H1 (cell line): Measurements from ENCODE around the gene IGSF11. TPM values are rescaled to one million over a fixed set of nuclear protein-coding genes. Genes with fewer than 3 reads are reported as not detected.

ENCODE experiments used
- CTCF ChIA-PET: fragments of 300-600 bp; sonication (Branson Sonifier 250); formaldehyde crosslinking; loops from one replicate; lab custom pipeline; 2021; ENCODE audit not compliant: partially characterized antibody; lab: Charles Lee
- POLR2A ChIA-PET: fragments of 300-600 bp; sonication (Branson Sonifier 250); formaldehyde crosslinking; loops from one replicate; lab custom pipeline; 2021; ENCODE audit warnings: inconsistent platforms; ENCODE audit not compliant: partially characterized antibody; lab: Charles Lee
- DNase-seq, 2 experiments: peaks; one replicate each; pipeline versions ENCODE4 v3.0.0 to v3.0.0-alpha.2; 2010 to 2022; ENCODE audit warnings: low spot score in 2 of 2, low read depth in 1 of 2, mixed read lengths in 1 of 2
- FAIRE-seq: peaks from 2 replicates; lab custom pipeline; 2011; peaks lifted over from hg19 to GRCh38; lab: Jason Lieb, UNC
- H2AFZ ChIP-seq: 2 replicates; pipeline ENCODE4 v1.8.1; 2012; ENCODE audit warnings: low read length, inconsistent platforms
- H2AK5ac ChIP-seq: 2 replicates; pipeline ENCODE4 v1.6.1; 2013; ENCODE audit warnings: low read depth, low read length
- H2BK120ac ChIP-seq: replicated peaks from 2 replicates; pipeline ENCODE3; 2013; ENCODE audit warnings: low read depth, low read length, inconsistent platforms
- H2BK12ac ChIP-seq: 2 replicates; pipeline ENCODE4 v1.6.1; 2013; ENCODE audit warnings: low read depth, low read length
- H2BK15ac ChIP-seq: 2 replicates; pipeline ENCODE4 v1.6.1; 2013; ENCODE audit warnings: low read length
- H2BK20ac ChIP-seq: 2 replicates; pipeline ENCODE4 v1.6.1; 2013; ENCODE audit warnings: low read length
- H2BK5ac ChIP-seq: 2 replicates; pipeline ENCODE4 v1.6.1; 2013; ENCODE audit warnings: low read depth, low read length
- H3K14ac ChIP-seq: 2 replicates; pipeline ENCODE4 v1.6.1; 2013; ENCODE audit warnings: inconsistent platforms; ENCODE audit not compliant: insufficient read length
- H3K18ac ChIP-seq: 2 replicates; pipeline ENCODE4 v1.6.1; 2013; ENCODE audit warnings: low read length; ENCODE audit errors: extremely low read depth
- H3K23ac ChIP-seq: 2 replicates; pipeline ENCODE4 v1.6.1; 2013; ENCODE audit warnings: inconsistent platforms; ENCODE audit not compliant: insufficient read length
- H3K23me2 ChIP-seq: 2 replicates; pipeline ENCODE4 v1.6.1; 2013; ENCODE audit warnings: low read depth, low read length
- H3K27ac ChIP-seq: 2 replicates; pipeline ENCODE4 v1.6.1; 2011; ENCODE audit warnings: low read depth, low read length, inconsistent platforms
- H3K27me3 ChIP-seq, 4 experiments: replicated peaks in 1 of 4; 1 replicate in 1 of 4; 2 replicates in 3 of 4; pipeline versions ENCODE4 v1.6.1 to v1.8.1; 2011 to 2013; ENCODE audit warnings: low read length in 3 of 4, mild to moderate bottlenecking in 3 of 4, inconsistent platforms in 2 of 4, mixed read lengths in 2 of 4, moderate library complexity in 1 of 4; ENCODE audit not compliant: control insufficient read depth in 3 of 4, insufficient read depth in 3 of 4; ENCODE audit errors: extremely low read depth in 1 of 4
- H3K36me3 ChIP-seq, 4 experiments: 2 replicates each; pipeline versions ENCODE4 v1.6.1 to v1.8.1; 2011 to 2013; ENCODE audit warnings: mild to moderate bottlenecking in 4 of 4, low read length in 3 of 4, moderate library complexity in 2 of 4, control low read depth in 1 of 4, inconsistent platforms in 1 of 4; ENCODE audit not compliant: insufficient read depth in 4 of 4, control insufficient read depth in 2 of 4
- H3K4ac ChIP-seq: replicated peaks from 2 replicates; pipeline ENCODE3; 2013; ENCODE audit warnings: low read length, low read depth, mixed read lengths, inconsistent platforms; ENCODE audit not compliant: insufficient read length
- H3K4me1 ChIP-seq, 4 experiments: replicated peaks in 1 of 4; 1 replicate in 1 of 4; 2 replicates in 3 of 4; pipeline versions ENCODE4 v1.6.1 to v1.8.1; 2011 to 2013; ENCODE audit warnings: low read length in 3 of 4, inconsistent platforms in 2 of 4, mixed read lengths in 1 of 4; ENCODE audit not compliant: insufficient read depth in 4 of 4, control insufficient read depth in 3 of 4
- H3K4me2 ChIP-seq, 2 experiments: 2 replicates each; pipeline versions ENCODE4 v1.6.1 to v1.8.1; 2011 to 2013; ENCODE audit warnings: low read depth in 2 of 2, low read length in 2 of 2, control low read depth in 1 of 2, inconsistent platforms in 1 of 2, mild to moderate bottlenecking in 1 of 2; ENCODE audit not compliant: insufficient read depth in 1 of 2
- H3K4me3 ChIP-seq, 4 experiments: fragments of 200-600, 300-600 bp in 1 of 4; sonication (generic), shearing (Covaris generic), sonication (Bioruptor Twin) in 1 of 4; 2 replicates each; pipeline versions ENCODE4 v1.5.1 to v1.8.1; 2011 to 2016; ENCODE audit warnings: low read length in 4 of 4, low read depth in 3 of 4, control low read depth in 2 of 4, inconsistent platforms in 2 of 4, mild to moderate bottlenecking in 2 of 4, mixed read lengths in 1 of 4, moderate library complexity in 1 of 4; ENCODE audit not compliant: insufficient read depth in 2 of 4; ENCODE audit errors: extremely low read depth in 1 of 4
- H3K56ac ChIP-seq: replicated peaks from 2 replicates; pipeline ENCODE3; 2013; ENCODE audit warnings: low read depth, mild to moderate bottlenecking, mixed read lengths, low read length, inconsistent platforms; ENCODE audit not compliant: insufficient read length
- H3K79me1 ChIP-seq: 2 replicates; pipeline ENCODE4 v1.6.1; 2013; ENCODE audit warnings: low read depth, low read length, control low read depth
- H3K79me2 ChIP-seq, 2 experiments: 2 replicates each; pipeline versions ENCODE4 v1.6.1 to v1.8.1; 2012 to 2013; ENCODE audit warnings: low read length in 2 of 2, mild to moderate bottlenecking in 2 of 2, inconsistent platforms in 1 of 2; ENCODE audit not compliant: insufficient read depth in 2 of 2, control insufficient read depth in 1 of 2
- H3K9ac ChIP-seq, 4 experiments: replicated peaks in 1 of 4; 1 replicate in 1 of 4; 2 replicates in 3 of 4; pipeline versions ENCODE4 v1.6.1 to v1.8.1; 2011 to 2013; ENCODE audit warnings: low read depth in 3 of 4, low read length in 3 of 4, control low read depth in 2 of 4, mild to moderate bottlenecking in 2 of 4, moderate library complexity in 2 of 4, inconsistent platforms in 1 of 4; ENCODE audit errors: extremely low read depth in 1 of 4
- H3K9me3 ChIP-seq, 2 experiments: 2 replicates each; pipeline versions ENCODE4 v1.6.1 to v1.8.1; 2012 to 2013; ENCODE audit warnings: mild to moderate bottlenecking in 2 of 2, moderate library complexity in 2 of 2, control low read depth in 1 of 2, inconsistent platforms in 1 of 2, low read depth in 1 of 2, low read length in 1 of 2, mixed read lengths in 1 of 2; ENCODE audit not compliant: insufficient read depth in 2 of 2
- H4K20me1 ChIP-seq, 2 experiments: replicated peaks in 1 of 2; 2 replicates each; pipeline versions ENCODE3 to v1.8.1; 2011 to 2013; ENCODE audit warnings: inconsistent platforms in 2 of 2, low read length in 2 of 2, mild to moderate bottlenecking in 1 of 2; ENCODE audit not compliant: insufficient read depth in 2 of 2, control insufficient read depth in 1 of 2
- H4K5ac ChIP-seq: 2 replicates; pipeline ENCODE4 v1.6.1; 2013; ENCODE audit warnings: low read length, low read depth, mixed read lengths, inconsistent platforms; ENCODE audit not compliant: insufficient read length
- H4K8ac ChIP-seq: 2 replicates; pipeline ENCODE4 v1.8.0; 2013; ENCODE audit warnings: mild to moderate bottlenecking, moderate library complexity, low read length, inconsistent platforms; ENCODE audit not compliant: insufficient read depth; ENCODE audit errors: extremely low read depth
- H4K91ac ChIP-seq: replicated peaks from 2 replicates; pipeline ENCODE3; 2013; ENCODE audit warnings: low read length, mixed read lengths, inconsistent platforms; ENCODE audit not compliant: insufficient read length
- ATF2 ChIP-seq: IDR thresholded peaks from 2 replicates; pipeline ENCODE4 v1.6.1; 2012; ENCODE audit warnings: low read length, inconsistent platforms
- CBX5 ChIP-seq: fragments of 300-800, 300-1000 bp; sonication (generic); IDR thresholded peaks from 2 replicates; pipeline ENCODE4 v1.7.1; 2016; ENCODE audit warnings: antibody characterized with exemption, low read length, low read depth
- CBX8 ChIP-seq: fragments of 300-800, 300-1000 bp; sonication (generic); IDR thresholded peaks from 2 replicates; pipeline ENCODE4 v1.7.1; 2016; ENCODE audit warnings: low read depth, low read length, borderline replicate concordance
- CEBPB ChIP-seq: IDR thresholded peaks from 2 replicates; pipeline ENCODE4 v1.6.1; 2012; ENCODE audit warnings: low read depth, low read length
- GTF2F1 ChIP-seq: IDR thresholded peaks from 2 replicates; pipeline ENCODE4 v1.6.1; 2012; ENCODE audit warnings: low read depth, low read length, improper control_type of control experiment, borderline replicate concordance
- KDM1A ChIP-seq: fragments of 200-600, 300-600 bp; sonication (generic); IDR thresholded peaks from 2 replicates; pipeline ENCODE4 v1.7.1; 2016; ENCODE audit warnings: mild to moderate bottlenecking, low read length, borderline replicate concordance
- NRF1 ChIP-seq: IDR thresholded peaks from 2 replicates; pipeline ENCODE4 v1.6.1; 2011; ENCODE audit warnings: mild to moderate bottlenecking, low read depth, low read length, improper control_type of control experiment
- PHF8 ChIP-seq: fragments of 200-600 bp; sonication (generic); conservative IDR thresholded peaks from 2 replicates; pipeline ENCODE4 v1.7.1; 2012; ENCODE audit warnings: low read depth, mild to moderate bottlenecking, inconsistent platforms, low read length, moderate library complexity
- SAP30 ChIP-seq: fragments of 300-600 bp; sonication (generic); IDR thresholded peaks from 2 replicates; pipeline ENCODE4 v1.7.1; 2012; ENCODE audit warnings: low read length, moderate library complexity, mild to moderate bottlenecking, inconsistent platforms; ENCODE audit not compliant: insufficient read depth, insufficient replicate concordance
- SIN3A ChIP-seq, 2 experiments: IDR thresholded peaks in 1 of 2; conservative IDR thresholded peaks in 1 of 2; 2 replicates each; pipeline ENCODE4 v1.6.1; 2011 to 2012; ENCODE audit warnings: low read length in 2 of 2, improper control_type of control experiment in 1 of 2, low read depth in 1 of 2, mild to moderate bottlenecking in 1 of 2
- SP4 ChIP-seq: IDR thresholded peaks from 2 replicates; pipeline ENCODE4 v1.6.1; 2012; ENCODE audit warnings: low read length, inconsistent platforms
- SUZ12 ChIP-seq: fragments of 200-600 bp; sonication (generic); IDR thresholded peaks from 2 replicates; pipeline ENCODE4 v1.6.1; 2012; ENCODE audit warnings: mild to moderate bottlenecking, inconsistent platforms, low read length, moderate library complexity, mixed read lengths
- TBP ChIP-seq: IDR thresholded peaks from 2 replicates; pipeline ENCODE4 v1.6.1; 2011; ENCODE audit warnings: low read depth, low read length, improper control_type of control experiment
- WGBS, 2 experiments: shearing (Covaris generic) in 1 of 2; methylation state at CpG; one replicate each; pipeline versions ENCODE4 v1.1.6 to v1.1.7; 2013 to 2015; ENCODE audit warnings: low lambda C conversion rate in 2 of 2, mixed read lengths in 2 of 2, inconsistent platforms in 1 of 2, low coverage in 1 of 2, missing lambda C conversion rate in 1 of 2; ENCODE audit not compliant: insufficient replicate concordance in 2 of 2, insufficient coverage in 1 of 2, insufficient read length in 1 of 2; ENCODE audit errors: extremely low coverage in 1 of 2, missing lambda C conversion rate in 1 of 2; 5-methylcytosine and 5-hydroxymethylcytosine counted together
- polyA plus RNA-seq, 7 experiments: library from polyadenylated mRNA; depleted of rRNA in 3 of 7; stranded (reverse) in 5 of 7; unstranded in 2 of 7; fragments of >200 nt in 5 of 7; fragments of 200-250 nt in 2 of 7; gene quantifications; 1 replicate in 5 of 7; 2 replicates in 1 of 7; 4 replicates in 1 of 7; pipeline versions ENCODE4 v1.2.1 to v1.2.3, GENCODE V29; 2011 to 2013; ENCODE audit warnings: missing spikeins in 2 of 7, mixed read lengths in 2 of 7
- total RNA-seq: library from RNA; stranded (reverse); fragmentation: NEBNext Ultra II Directional; extraction: Animal tissue kit (Norgen Biotek cat#: 25700); gene quantifications from 2 replicates; pipeline ENCODE4 v1.2.1, GENCODE V29; 2021

The IGSF11 gene
- total and polyA plus RNA-seq, 2 of the 8 experiments (the other 6 are each of a cell fraction or from before 2014, with no cell fraction given), result 1.1 to 4.1 TPM

- H3K27me3 ChIP-seq, result no peaks in the 10 kb centered on the region
- CTCF ChIA-PET, result interaction anchor here (1.2 kb wide), 1 partner anchor 24 kb away, joined by 4 read pairs; no protein-coding TSS in a partner anchor
- TF ChIP-seq CEBPB, result no peak
- no peak for TF ChIP-seq SAP30
- no peak for TF ChIP-seq SP4
- no peak for TF ChIP-seq SIN3A (conservative IDR thresholded peaks at IDR 0.05 in 1 of 2, IDR thresholded peaks at IDR 0.05 in 1 of 2; ENCODE audit: low read depth in 1 of 2, low read length in 2 of 2)
- no peak for TF ChIP-seq NRF1
- no peak for TF ChIP-seq PHF8
- TF ChIP-seq GTF2F1, result no peak
- TF ChIP-seq CBX5, result no peak
- TF ChIP-seq CBX8, result no peak
- no peak for TF ChIP-seq SUZ12
- no peak for TF ChIP-seq TBP
- TF ChIP-seq ATF2, result no peak
- TF ChIP-seq KDM1A, result no peak
Measured at GRCh38 chr3:118859950-118860349, 174.7 kb downstream of the IGSF11 start.

More at GRCh38 chr3:118859950-118860349, 174.7 kb downstream of the IGSF11 start:
- peaks cover 0 to 7% of the 10 kb centered on the region in 2 experiments; a peak in 1 of 4 replicates for H3K9me3 ChIP-seq
- no peak overlapping the region for H2BK20ac ChIP-seq
- no peak overlapping the region for H3K9ac ChIP-seq
- no peak overlapping the region for H2BK5ac ChIP-seq
- no peak overlapping the region for H3K56ac ChIP-seq
- H2AFZ ChIP-seq, result no peak overlapping the region
- no peak overlapping the region for H3K4ac ChIP-seq
- no peaks in the 10 kb centered on the region for H4K20me1 ChIP-seq
- H3K4me1 ChIP-seq, result no peaks in the 10 kb centered on the region
- no peak overlapping the region for H2AK5ac ChIP-seq
- H3K36me3 ChIP-seq, result no peaks in the 10 kb centered on the region
- H4K5ac ChIP-seq, result no peak overlapping the region
- WGBS, 2 experiments, result 89% methylated on average over 1 of the region's 1 CpG; no CpG with 5 or more reads in 1 of the 2 experiments
- H3K23me2 ChIP-seq, result no peaks in the 10 kb centered on the region
- H3K4me3 ChIP-seq, result no peak overlapping the region
- no peaks in the 10 kb centered on the region for H3K79me1 ChIP-seq
- no peak overlapping the region for H3K4me2 ChIP-seq
- POLR2A ChIA-PET, result no interaction called here
- H3K79me2 ChIP-seq, result no peaks in the 10 kb centered on the region
- DNase-seq (no peak), FAIRE-seq (no peak)
- no peak overlapping the region for H2BK120ac ChIP-seq
- H4K8ac ChIP-seq, result no peak overlapping the region
- H3K23ac ChIP-seq, result no peak overlapping the region
- H3K27ac ChIP-seq, result no peak overlapping the region
- H2BK15ac ChIP-seq, result no peak overlapping the region
- no peak overlapping the region for H3K18ac ChIP-seq
- H3K14ac ChIP-seq, result no peak overlapping the region
- H2BK12ac ChIP-seq, result no peak overlapping the region
- H4K91ac ChIP-seq, result no peak overlapping the region
